Measurements from ENCODE around the gene DBN1. TPM values are rescaled to one million over a fixed set of nuclear protein-coding genes. Genes with fewer than 3 reads are reported as not detected.

DBN1 gene
- polyA plus RNA-seq, 1 experiment: 164 TPM

GRCh38 chr5:177445052-177445916 lies 28.1 kb downstream of the DBN1 start:
- DNase-seq (ENCODE audit: low read depth, low spot score): no peak
- CTCF ChIA-PET: interaction anchor here (0.6 to 15.6 kb wide), 13 partner anchors 12 to 135 kb away, joined by 3 to 205 read pairs (median 4); no protein-coding TSS in a partner anchor
- Histone ChIP-seq H3K9me3 (ENCODE audit: control insufficient read depth, insufficient read depth, low read length) (no peaks in the 10 kb centered on the region), H3K27me3 (ENCODE audit: control insufficient read depth, insufficient read depth, low read length) (no peaks in the 10 kb centered on the region), H3K4me3 (ENCODE audit: low read depth, low read length) (no peak overlapping the region), H3K27ac (ENCODE audit: low read depth, low read length) (no peak overlapping the region)
- POLR2A ChIA-PET: interaction anchor here (0.5 to 2.4 kb wide), 6 partner anchors 18 to 41 kb away, joined by 3 to 15 read pairs (median 6); partner anchors contain the start of gene GRK6
- no peak for TF ChIP-seq CTCF (IDR thresholded peaks at IDR 0.05; ENCODE audit: low read depth, low read length)

GRCh38 chr5:177444106-177445051 lies 29.1 kb downstream of the DBN1 start:
- TF ChIP-seq CTCF (IDR thresholded peaks at IDR 0.05; ENCODE audit: low read depth, low read length): no peak
- no peaks in the 10 kb centered on the region for H3K27me3 ChIP-seq (ENCODE audit: control insufficient read depth, insufficient read depth, low read length)
- no peak overlapping the region for H3K4me3 ChIP-seq (ENCODE audit: low read depth, low read length)
- no peak for DNase-seq (ENCODE audit: low read depth, low spot score)
- POLR2A ChIA-PET: interaction anchor here (0.8 to 1.3 kb wide), 5 partner anchors 8 to 21 kb away, joined by 3 to 12 read pairs (median 4); partner anchors contain the start of gene GRK6
- CTCF ChIA-PET: interaction anchor here (0.6 to 15.6 kb wide), 8 partner anchors 13 to 78 kb away, joined by 3 to 205 read pairs (median 4); no protein-coding TSS in a partner anchor
- no peaks in the 10 kb centered on the region for H3K9me3 ChIP-seq (ENCODE audit: control insufficient read depth, insufficient read depth, low read length)
- H3K27ac ChIP-seq (ENCODE audit: low read depth, low read length): no peak overlapping the region

DNA sequence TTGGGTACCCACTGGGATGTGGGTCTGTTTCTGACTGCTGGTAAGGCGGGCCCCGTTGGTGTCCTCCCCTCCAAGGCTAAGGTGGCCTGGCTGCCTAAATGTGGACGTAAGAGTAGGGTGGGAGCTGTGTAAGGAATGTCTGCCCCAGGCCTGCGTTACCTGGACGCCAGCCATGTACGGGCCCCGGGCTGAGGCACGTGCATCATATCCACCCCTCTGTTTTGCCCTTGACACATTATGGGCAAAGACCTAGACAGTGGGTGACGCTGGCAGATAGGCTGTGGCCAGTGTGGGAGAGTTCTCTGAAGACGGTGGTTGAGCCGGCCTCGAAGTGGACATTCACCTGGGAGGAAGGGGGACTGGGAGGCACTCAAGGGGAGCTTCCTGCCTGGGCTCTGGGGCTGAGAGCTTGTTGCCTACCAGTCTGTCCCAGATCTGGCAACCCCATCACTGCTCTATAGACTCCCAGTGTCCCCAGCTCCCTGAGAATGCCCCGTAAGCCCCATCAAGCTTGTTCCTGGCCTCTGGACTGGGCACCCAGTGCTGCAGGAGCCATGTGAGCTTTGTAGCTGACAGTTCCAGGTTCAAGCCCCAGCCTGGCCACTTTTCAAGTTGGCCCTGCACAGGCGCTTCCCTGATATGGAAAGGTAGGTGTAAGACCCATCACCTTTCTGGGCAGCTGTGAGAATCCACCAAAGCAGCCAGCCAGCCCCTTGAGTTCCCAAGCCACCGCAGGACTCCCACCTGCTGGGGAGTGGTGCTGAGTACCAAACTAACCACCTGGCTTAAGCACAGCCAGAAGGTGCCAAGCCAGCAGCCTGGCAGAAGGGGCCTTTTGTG lies 30.1 kb downstream of the DBN1 start:
- no peak overlapping the region for H3K27ac ChIP-seq (ENCODE audit: low read depth, low read length)
- no peaks in the 10 kb centered on the region for H3K9me3 ChIP-seq (ENCODE audit: control insufficient read depth, insufficient read depth, low read length)
- no peak overlapping the region for H3K4me3 ChIP-seq (ENCODE audit: low read depth, low read length)
- no peak for DNase-seq (ENCODE audit: low read depth, low spot score)
- ChIA-PET CTCF (interaction anchor here (15.6 kb wide), 1 partner anchor 54 kb away, joined by 205 read pairs; no protein-coding TSS in a partner anchor), POLR2A (interaction anchor here (0.6 to 1.3 kb wide), 4 partner anchors 9 to 28 kb away, joined by 3 to 12 read pairs (median 5); partner anchors contain the start of gene GRK6)
- H3K27me3 ChIP-seq (ENCODE audit: control insufficient read depth, insufficient read depth, low read length): no peaks in the 10 kb centered on the region
- no peak for TF ChIP-seq CTCF (IDR thresholded peaks at IDR 0.05; ENCODE audit: low read depth, low read length)

GRCh38 chr5:177442066-177442826 lies 31.2 kb downstream of the DBN1 start:
- no peak overlapping the region for H3K27ac ChIP-seq (ENCODE audit: low read depth, low read length)
- no peak for TF ChIP-seq CTCF (IDR thresholded peaks at IDR 0.05; ENCODE audit: low read depth, low read length)
- ChIA-PET CTCF (interaction anchor here (0.9 to 15.6 kb wide), 2 partner anchors 38 to 53 kb away, joined by 4 to 205 read pairs; no protein-coding TSS in a partner anchor), POLR2A (interaction anchor here (0.6 kb wide), 1 partner anchor 27 kb away, joined by 6 read pairs; no protein-coding TSS in a partner anchor)
- no peak for DNase-seq (ENCODE audit: low read depth, low spot score)
- H3K27me3 ChIP-seq (ENCODE audit: control insufficient read depth, insufficient read depth, low read length): no peaks in the 10 kb centered on the region
- no peaks in the 10 kb centered on the region for H3K9me3 ChIP-seq (ENCODE audit: control insufficient read depth, insufficient read depth, low read length)
- H3K4me3 ChIP-seq (ENCODE audit: low read depth, low read length): no peak overlapping the region
